ENCODE results near the gene AP3M1.

GRCh38 chr10:74179111-74179710, 28.6 kb upstream of the AP3M1 start:
- TF ChIP-seq CTCF (conservative IDR thresholded peaks at IDR 0.05; ENCODE audit: low read length), result no peak
- no peak for TF ChIP-seq EZH2phosphoT487 (IDR thresholded peaks at IDR 0.05; ENCODE audit: borderline replicate concordance)

All from Loucy (cell line).